Measurements from ENCODE around the gene CCDC124.
"Not testable (repeated sequence)": the region's sequence is repeated elsewhere in the genome, so short reads cannot be mapped to it uniquely, and the experiment has no call there.

The CCDC124 gene

GRCh38 chr19:17954401-17954800 is 21.6 kb downstream of the CCDC124 start:
- DNase-seq = no peak

DNA sequence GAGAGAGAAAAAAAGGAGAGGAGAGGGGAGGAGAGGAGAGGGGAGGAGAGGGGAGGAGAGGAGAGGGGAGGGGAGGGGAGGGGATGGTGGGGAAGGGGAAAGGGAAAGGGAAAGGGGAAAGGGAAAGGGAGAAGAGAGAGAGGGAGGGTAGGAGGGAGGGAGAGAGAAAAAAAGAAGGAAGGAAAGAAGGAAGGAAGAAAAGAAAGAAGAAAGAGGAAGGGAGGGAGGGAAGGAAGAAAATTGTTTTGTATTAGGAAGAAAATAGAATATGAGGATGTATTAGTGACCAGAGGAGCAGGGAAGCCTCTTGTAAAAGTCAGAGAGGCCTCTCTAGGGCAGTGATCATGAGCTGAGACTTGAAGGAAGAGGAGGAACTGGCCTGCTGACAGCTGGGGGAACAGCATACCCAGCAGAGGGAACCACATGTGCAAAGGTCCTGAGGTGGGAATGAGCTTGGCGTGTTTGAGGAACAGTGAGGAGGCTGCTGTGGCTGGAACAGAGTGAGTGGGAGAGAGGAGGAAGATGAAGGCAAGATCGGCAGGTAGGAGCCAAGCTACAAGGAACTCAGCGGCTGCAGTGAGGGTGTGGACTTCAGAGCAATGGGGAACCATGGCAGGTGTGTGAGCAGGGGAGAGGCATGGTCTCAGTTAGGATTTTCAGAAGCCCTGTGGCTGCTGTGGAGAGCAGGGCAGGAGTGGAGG is 24.5 kb downstream of the CCDC124 start:
- no peak for DNase-seq

- no peak for DNase-seq
Observed at GRCh38 chr19:17957885-17958284, 25.1 kb downstream of the CCDC124 start.

DNA sequence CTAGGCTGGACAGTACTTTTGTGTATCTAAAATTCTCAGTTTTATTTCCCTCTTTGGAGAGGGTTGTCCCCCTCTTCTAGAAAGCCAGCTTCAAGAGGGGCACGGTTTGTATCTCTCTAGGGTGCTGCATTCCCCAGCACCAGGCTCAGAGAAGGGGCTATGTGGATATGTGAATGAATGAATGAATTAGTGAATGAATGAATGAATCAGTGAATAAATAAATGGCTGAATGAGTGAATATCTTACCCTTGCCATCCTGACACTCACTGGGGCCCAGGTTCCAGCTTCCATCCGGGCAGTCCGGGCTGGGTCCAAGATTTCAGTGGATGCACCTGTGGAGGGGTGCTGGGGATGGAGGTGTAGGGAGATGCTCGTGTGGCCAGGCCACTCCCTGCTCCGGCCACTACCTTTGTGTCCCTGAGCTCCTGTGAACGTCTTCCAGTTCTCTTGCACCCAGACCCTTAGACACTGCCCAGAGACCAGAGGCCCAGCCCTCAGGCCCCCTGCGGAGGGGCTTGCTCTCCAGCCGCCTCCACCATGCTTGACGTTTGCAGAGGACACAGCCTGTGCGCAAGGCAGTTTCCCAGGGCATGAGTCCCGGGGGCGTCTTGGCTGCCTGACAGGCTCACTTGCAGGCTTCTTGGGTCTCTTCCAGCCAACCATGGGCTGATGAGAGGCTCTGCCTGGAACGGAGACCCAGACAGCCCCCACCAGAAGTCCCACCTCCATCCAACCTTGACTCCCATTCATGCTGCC is 31.3 kb downstream of the CCDC124 start:
- no peak for DNase-seq

- DNase-seq = no peak
Observed at GRCh38 chr19:17965370-17966128, 32.7 kb downstream of the CCDC124 start.

GRCh38 chr19:17966129-17966483 is 33.3 kb downstream of the CCDC124 start:
- no peak for DNase-seq

GRCh38 chr19:17966550-17967256 is 33.9 kb downstream of the CCDC124 start, which contains the start of gene KCNN1:
Gene KCNN1, plus strand, starts transcription at chr19:17967107. Its CDS starts 6,782 bp downstream, at chr19:17973889.
- no peak for DNase-seq

DNA sequence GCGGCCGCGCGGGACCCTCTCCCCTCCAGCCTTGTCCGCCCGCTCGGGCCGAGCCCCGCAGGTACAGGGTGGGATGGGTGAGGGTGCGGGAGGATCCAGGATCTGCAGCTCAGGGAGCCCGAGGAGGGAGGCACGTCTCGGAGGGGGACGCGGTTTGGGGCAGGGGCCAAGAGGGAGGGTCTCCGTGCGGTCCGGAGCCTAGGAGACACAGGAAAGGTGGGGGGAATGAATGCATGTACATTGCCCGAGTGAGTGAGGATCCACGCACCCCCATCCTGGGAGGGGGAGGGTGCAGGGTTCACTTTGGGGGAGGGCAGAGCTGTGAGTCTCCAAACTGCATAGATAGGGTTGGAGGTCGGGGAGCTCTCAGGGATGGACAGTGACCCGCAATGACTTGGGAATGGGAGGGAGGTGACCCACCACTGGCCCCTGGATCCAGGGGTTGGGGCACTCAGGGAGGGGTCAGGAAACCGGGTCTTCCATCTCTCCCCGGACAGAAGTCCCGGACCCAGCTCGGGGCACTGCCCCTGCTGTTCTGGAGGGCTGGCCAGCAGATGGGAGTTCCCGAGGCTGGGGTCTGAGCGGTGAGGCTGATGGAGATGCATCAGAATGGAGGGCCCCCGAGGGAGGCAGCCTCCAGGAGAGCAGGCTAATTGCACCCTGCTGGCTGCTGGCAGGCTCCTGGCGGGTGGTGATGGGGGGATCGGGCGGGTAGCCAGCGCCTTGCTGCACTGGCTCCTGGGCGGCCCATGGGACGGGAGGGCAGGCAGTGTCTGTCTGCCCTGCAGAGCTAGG is 34.6 kb downstream of the CCDC124 start:
- no peak for DNase-seq

GRCh38 chr19:17968362-17968761 is 35.5 kb downstream of the CCDC124 start:
- DNase-seq = no peak

GRCh38 chr19:17969096-17969792 is 36.4 kb downstream of the CCDC124 start:
- no peak for DNase-seq

- DNase-seq = no peak
Observed at GRCh38 chr19:17972230-17972629, 39.4 kb downstream of the CCDC124 start.

GRCh38 chr19:17973759-17974158 is 40.9 kb downstream of the CCDC124 start:
- no peak for DNase-seq

GRCh38 chr19:17974551-17974950 is 41.7 kb downstream of the CCDC124 start:
- no peak for DNase-seq

DNA sequence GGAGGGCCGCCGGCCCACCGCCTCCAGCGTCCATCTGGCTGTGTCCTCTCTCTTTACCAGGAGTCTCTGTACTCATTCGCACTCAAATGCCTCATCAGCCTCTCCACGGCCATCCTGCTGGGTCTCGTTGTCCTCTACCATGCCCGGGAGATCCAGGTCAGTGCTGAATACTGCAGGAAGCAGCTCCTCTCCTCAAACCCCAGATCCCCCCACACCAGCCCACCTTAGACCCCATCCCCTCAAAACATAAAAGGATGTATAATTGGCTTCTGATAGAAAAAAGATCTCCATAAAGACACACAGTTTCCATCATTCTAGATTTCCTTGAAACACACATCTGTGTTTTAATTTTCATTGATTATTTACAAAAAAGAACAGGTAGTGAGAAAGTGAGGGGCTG is 42.2 kb downstream of the CCDC124 start:
- DNase-seq = no peak

GRCh38 chr19:17977021-17977420 is 44.2 kb downstream of the CCDC124 start:
- no peak for DNase-seq

DNA sequence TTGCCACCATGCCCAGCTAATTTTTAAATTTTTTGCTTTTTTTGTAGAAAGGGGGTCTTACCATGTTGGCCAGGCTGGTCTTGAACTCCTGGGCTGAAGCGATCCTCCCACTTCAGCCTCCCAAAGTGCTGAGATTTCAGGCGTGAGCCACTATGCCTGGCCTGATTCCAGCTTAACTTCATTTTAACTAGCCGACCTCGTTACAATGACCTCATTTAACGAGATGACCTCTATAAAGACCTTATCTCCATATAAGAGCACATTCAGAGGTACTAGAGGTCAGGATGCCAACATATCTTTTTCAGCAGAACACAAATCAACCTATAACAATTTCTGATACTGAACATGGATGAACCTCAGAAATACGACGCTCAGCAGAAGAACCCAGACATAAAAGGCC is 44.7 kb downstream of the CCDC124 start:
- no peak for DNase-seq

DNA sequence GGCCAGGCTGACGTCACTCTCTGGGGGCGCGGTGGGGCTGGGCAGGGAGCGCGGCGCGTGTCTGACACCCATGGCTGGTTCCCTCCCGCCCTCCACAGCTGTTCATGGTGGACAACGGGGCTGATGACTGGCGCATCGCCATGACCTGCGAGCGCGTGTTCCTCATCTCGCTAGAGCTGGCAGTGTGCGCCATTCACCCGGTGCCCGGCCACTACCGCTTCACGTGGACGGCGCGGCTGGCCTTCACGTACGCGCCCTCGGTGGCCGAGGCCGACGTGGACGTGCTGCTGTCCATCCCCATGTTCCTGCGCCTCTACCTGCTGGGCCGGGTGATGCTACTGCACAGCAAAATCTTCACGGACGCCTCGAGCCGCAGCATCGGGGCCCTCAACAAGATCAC is 48.8 kb downstream of the CCDC124 start:
- DNase-seq = no peak

DNA sequence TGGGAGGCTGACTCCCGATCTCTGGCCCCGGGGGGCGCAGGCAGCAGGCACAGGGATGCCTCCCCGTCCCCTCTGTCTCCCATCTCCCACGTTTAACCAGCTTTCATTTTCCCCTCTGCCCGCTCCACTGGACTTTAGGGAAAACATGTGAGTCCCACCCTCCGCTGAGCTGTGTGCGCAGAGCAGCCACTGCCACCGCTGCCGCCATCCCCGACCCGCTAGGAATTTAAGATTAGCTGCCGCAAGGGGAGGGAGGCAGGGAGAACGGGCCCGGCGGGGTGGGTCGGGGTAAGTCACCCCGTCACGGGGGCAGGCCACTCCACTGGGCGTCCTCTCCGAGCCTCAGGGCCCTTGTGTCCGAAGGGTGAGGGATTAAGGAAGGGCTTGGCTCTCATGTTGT is 49.6 kb downstream of the CCDC124 start:
- DNase-seq = no peak

GRCh38 chr19:17985037-17985818 is 52.4 kb downstream of the CCDC124 start:
- DNase-seq = no peak

GRCh38 chr19:17986569-17986968 is 53.8 kb downstream of the CCDC124 start:
- DNase-seq = not testable (repeated sequence)

Data from fibroblast of skin of back (primary cell).